Midbrain (tissue), 1 donor: ENCODE data around the gene SLC27A2.

Experiments used
- DNase-seq: peaks from one replicate; lab custom pipeline; 2025; lab: John Stamatoyannopoulos, UW

Gene SLC27A2

DNA sequence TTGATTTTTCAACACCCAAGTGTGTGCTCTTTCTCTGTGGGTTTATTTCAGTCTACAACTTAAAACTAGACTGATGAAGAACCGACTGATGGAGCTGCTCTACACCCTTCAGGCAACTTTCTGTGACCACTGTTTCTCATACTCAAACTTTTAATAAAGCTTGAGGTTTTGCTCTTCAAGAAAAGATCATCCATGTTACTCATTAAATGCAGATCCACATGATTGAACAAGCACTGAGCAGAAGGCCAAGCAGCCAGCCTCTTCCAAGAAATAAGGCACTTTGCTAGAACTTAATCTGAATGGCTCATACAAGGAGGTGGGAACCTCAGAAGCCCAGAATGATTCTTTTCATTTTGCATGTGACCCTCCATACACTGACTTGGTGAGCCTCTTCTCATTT, 8.7 kb downstream of the SLC27A2 start:
- DNase-seq: no peak

- DNase-seq: no peak
Measured at GRCh38 chr15:50192164-50192563, 10.2 kb downstream of the SLC27A2 start.

- DNase-seq: no peak
Measured at GRCh38 chr15:50192926-50193620, 11.1 kb downstream of the SLC27A2 start.

- DNase-seq: no peak
Measured at GRCh38 chr15:50202003-50202402, 20.0 kb downstream of the SLC27A2 start.

DNA sequence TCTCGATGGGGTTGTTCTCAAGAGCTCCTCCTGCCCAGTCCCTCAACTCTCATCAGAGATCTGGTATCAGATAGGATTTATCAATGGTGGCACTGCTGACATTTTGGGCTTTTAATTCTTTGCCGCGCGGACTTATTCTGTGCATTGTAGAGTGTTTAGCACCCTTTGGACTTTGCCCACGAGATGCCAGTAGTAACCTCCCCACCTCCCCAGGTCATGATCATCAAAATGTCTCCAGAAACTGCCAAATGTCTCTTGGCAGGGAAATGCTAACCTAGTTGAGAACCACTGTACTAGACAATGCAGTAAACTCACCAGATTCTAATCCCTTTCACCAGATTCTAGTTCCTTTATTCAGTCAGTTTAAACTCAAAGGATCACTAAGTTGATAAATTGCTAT, 24.0 kb downstream of the SLC27A2 start:
- DNase-seq: no peak

GRCh38 chr15:50209809-50210208, 27.8 kb downstream of the SLC27A2 start:
- DNase-seq: no peak

DNA sequence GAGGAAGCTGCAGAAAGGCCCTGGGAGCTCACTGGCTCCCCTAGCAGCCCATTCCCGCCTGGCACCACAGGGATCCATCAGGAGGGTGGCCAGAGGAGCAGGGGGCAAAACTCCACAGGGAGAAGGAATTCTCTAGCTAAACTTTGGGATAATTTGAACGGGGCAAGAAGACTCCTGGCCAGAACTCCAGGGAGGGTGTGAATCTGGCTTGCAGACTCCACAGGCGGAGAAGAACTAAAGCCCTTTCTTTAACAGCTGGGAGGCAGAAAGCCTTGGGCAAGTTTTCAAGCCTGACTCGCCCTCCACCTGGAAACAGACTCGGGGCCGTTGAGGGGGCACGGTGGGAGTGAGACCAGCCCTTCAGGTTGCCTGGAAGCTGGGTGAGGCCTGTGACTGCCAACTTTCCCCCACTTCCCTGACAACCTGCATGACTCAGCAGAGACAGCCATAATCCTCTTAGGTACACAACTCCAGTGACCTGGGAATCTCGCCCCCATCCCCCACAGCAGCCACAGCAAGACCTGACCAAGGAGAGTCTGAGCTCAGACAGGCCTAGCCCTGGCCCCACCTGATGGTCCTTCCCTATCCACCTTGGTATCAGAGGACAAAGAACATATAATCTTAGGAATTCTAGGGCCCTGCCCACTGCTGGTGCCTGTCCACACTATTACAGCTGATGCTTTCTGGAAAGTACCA, 28.6 kb downstream of the SLC27A2 start:
- no peak for DNase-seq

GRCh38 chr15:50218291-50218690, 36.3 kb downstream of the SLC27A2 start:
- no peak for DNase-seq

DNA sequence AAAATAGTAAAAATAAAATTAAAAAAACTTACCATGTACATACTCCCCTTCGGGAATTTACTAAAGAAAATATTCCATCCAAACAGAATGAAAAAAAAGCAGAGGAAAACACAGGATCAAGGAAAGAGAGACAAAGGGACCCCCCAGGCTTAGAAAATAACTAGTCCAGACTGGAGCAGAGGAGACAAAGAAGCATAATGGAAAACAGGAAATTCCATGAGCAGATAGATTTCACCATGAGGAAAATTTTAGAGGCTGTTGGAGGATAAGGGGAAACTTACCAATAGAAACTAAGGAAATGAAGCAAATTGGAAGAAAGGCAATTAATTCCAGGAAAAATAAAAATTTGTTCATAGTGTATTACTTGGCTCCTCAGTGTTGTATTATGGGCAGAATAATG, 36.7 kb downstream of the SLC27A2 start:
- DNase-seq: no peak

GRCh38 chr15:50219820-50220219, 37.8 kb downstream of the SLC27A2 start:
- DNase-seq: no peak

- DNase-seq: no peak
Measured at GRCh38 chr15:50222181-50222580, 40.2 kb downstream of the SLC27A2 start.

DNA sequence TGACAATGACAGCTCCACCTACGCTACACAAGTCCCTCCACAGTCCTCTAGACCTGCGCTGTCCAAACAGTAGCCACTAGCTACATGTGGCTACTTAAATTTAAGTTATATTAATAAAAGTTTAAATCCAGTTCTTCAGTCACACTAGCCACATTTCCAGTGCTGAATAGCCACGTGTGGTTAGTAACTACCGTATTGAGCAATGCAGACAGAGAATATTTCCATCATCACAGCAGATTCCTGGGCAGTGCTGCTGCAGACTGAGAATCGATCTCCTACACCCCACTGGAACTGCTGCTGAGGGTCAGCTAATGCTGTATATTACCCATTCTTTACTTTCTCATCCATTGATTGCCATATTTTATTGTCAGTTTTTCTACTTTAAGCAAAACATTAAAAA, 42.6 kb downstream of the SLC27A2 start:
- DNase-seq: no peak

- no peak for DNase-seq
Measured at GRCh38 chr15:50225057-50225456, 43.1 kb downstream of the SLC27A2 start.

GRCh38 chr15:50225938-50226337, 43.9 kb downstream of the SLC27A2 start:
- DNase-seq: no peak

DNA sequence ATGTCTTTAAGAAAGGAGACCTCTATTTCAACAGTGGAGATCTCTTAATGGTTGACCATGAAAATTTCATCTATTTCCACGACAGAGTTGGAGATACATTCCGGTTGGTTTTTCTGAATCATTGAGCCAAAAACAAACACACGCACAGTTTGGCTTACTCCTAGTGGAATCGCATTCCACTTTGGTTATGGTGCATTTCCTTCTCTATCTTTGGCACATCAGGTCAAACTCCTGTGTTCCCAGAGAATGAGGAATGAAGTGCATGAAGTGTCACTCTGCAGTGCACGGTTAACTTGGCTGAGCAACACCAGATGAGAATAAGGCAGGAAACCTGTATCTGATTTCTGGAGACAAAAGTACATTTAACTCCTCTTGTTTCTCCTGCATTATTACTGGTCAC, 45.1 kb downstream of the SLC27A2 start:
- DNase-seq: no peak

- DNase-seq: no peak
Measured at GRCh38 chr15:50228866-50229265, 46.9 kb downstream of the SLC27A2 start.

- no peak for DNase-seq
Measured at GRCh38 chr15:50229336-50229735, 47.3 kb downstream of the SLC27A2 start.

- no peak for DNase-seq
Measured at GRCh38 chr15:50231761-50232160, 49.8 kb downstream of the SLC27A2 start.

DNA sequence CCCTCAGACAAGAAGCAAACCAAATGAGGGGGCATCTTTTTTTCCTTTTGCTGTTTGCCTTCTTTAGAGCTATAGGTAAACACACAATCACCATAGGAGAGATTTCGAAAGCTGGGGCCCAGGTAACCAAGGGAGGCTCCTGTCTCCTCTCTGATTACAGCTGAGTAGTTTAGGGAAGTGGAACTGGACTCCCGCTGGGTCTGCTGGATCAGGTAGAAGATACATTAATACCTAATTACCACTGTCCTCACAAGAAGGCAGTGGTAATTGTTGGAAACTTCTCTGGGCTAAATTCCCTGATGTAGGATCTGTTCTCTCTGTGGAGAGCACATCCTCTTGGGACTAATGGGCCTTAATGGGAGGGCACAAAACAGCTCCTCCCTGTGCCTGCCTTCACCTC, 50.8 kb downstream of the SLC27A2 start:
- no peak for DNase-seq

- no peak for DNase-seq
Measured at GRCh38 chr15:50233192-50233736, 51.3 kb downstream of the SLC27A2 start.

GRCh38 chr15:50234764-50235163, 52.8 kb downstream of the SLC27A2 start:
- no peak for DNase-seq

DNA sequence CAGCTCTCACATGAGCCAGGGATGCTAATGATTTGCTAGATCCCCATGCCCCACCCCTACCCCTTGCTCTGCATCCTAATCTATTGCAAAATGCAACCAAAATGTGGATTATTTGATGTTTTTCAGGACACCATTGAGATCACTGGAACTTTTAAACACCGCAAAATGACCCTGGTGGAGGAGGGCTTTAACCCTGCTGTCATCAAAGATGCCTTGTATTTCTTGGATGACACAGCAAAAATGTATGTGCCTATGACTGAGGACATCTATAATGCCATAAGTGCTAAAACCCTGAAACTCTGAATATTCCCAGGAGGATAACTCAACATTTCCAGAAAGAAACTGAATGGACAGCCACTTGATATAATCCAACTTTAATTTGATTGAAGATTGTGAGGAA, 53.8 kb downstream of the SLC27A2 start:
- no peak for DNase-seq

DNA sequence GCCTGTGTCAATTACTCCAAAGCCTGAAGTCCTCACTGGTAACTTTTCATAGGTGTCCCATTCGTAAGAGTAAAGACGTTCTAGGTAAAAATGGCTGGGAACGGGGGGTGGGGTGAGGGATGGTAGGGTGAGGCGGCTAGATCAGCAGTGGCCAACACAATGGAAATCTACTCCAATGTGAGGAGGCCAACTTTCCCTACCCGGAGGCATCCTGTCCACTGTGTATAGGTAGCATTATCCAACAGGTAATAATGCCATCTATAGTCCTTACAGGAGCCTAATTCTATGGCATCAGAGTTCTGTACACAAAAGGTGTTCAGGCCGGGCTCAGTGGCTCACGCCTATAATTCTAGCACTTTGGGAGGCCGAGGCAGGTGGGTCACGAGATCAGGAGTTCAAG, 54.4 kb downstream of the SLC27A2 start:
- no peak for DNase-seq

- no peak for DNase-seq
Measured at GRCh38 chr15:50238255-50238654, 56.3 kb downstream of the SLC27A2 start.
